HG03095 (cell line): Measurements from ENCODE around the gene CXXC1.
"Not testable (repeated sequence)": the region's sequence is repeated elsewhere in the genome, so short reads cannot be mapped to it uniquely, and the experiment has no call there.

Experiments
- ATAC-seq: cut with Tn5 transposase; IDR thresholded peaks from one replicate; pipeline ENCODE4 v1.9.1; 2021; ENCODE audit warnings: moderate library complexity; ENCODE audit not compliant: unreplicated experiment

The CXXC1 gene

GRCh38 chr18:50298443-50299284 is 11.2 kb upstream of the CXXC1 start:
- ATAC-seq = no peak

GRCh38 chr18:50297621-50298442 is 10.3 kb upstream of the CXXC1 start:
- peak; percentile 98 for ATAC-seq

DNA sequence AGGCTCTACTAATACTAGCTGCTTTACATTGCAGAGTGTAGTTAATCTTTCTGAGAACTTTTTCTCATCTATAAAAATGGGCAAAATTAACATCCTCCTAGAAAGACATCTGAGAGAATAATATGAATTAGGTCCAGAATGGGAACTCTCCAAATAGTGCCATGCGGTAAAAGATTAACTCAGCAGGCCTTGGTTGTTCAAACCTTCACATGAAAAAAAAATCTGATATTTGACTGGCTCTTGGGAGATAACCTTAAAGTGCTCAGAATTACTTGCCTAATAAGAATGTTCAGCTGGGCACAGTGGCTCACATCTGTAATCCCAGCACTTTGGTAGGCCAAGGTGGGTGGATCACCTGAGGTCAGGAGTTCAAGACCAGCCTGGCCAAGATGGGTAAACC is 5.5 kb upstream of the CXXC1 start:
- no peak for ATAC-seq

DNA sequence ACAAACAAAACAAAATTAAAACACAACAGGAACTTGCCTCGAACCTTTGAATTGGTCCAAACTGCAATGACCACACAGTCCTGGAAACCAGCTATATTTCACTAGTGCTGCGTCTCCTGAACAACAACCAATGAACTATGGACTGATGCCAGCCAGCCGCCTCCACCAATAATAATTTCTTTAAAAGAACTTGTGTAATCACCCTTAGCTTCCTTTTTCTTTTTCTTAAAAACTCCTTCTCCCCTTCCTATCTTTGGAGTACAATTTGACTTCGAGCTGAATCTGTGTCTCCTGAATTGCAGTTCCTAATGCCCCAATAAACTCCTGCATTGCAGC is 1.6 kb upstream of the CXXC1 start:
- no peak for ATAC-seq

- not testable (repeated sequence) for ATAC-seq
Observed at GRCh38 chr18:50288348-50289107, 1.0 kb upstream of the CXXC1 start.

DNA sequence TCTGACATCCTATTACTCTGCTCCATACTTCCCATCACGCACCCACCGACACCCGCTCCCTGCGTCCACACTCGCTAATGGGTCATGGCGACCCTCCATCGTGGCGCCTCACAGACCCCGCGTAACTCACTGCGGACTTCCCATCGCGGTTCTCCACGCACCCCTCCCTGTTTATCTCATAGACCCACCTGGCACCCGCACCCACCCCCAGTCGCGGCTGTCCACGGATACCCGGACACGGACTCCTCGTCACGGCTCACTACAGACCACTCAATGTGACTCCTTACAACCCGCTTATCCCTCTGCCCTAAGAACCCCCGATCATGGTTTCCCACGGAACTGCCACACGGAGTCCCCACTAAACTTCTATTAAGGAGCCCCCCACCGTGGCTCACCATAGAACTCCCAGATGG is 458 bp downstream of the CXXC1 start:
- no peak for ATAC-seq

GRCh38 chr18:50286391-50287027 is 983 bp downstream of the CXXC1 start:
- no peak for ATAC-seq

GRCh38 chr18:50285631-50286321 is 1.7 kb downstream of the CXXC1 start:
- no peak for ATAC-seq

GRCh38 chr18:50285071-50285470 is 2.4 kb downstream of the CXXC1 start:
- ATAC-seq = no peak

- no peak for ATAC-seq
Observed at GRCh38 chr18:50284255-50284885, 3.1 kb downstream of the CXXC1 start.

GRCh38 chr18:50283469-50284209 is 3.9 kb downstream of the CXXC1 start:
- ATAC-seq = no peak

- no peak for ATAC-seq
Observed at GRCh38 chr18:50282521-50283335, 4.8 kb downstream of the CXXC1 start.

DNA sequence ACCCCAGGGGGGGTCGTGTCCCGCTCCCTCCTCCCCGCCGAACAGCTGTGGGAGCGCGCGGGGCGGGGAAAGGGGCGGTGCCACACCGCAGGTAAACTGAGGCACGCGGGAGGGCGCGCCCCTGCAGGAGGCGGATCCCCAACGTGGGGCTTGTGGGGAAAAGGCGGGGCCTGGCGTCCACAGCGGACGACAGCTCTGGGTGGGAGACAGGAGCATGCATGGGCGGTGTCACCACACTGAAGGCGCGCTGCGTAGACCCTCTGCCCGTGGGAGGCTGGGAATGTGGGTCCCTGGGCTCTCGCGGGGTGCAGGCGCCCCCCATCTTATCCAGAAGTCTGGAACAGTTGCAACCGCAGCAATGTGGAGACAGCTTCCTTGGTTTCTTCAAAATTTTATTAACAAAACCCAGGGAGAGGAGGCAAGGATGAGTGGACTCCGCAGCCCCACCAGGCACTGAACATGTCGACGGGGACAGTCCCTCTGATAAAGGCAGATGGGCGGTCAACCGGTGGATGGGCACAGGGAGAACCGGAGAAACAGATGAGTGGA is 5.4 kb downstream of the CXXC1 start:
- ATAC-seq = no peak

- peak; percentile 87 for ATAC-seq
Observed at GRCh38 chr18:50281295-50281971, 6.1 kb downstream of the CXXC1 start, which contains the start of gene MBD1. MBD1 (minus strand) TSS chr18:50281523; CDS start chr18:50279992, 1,531 bp downstream.

DNA sequence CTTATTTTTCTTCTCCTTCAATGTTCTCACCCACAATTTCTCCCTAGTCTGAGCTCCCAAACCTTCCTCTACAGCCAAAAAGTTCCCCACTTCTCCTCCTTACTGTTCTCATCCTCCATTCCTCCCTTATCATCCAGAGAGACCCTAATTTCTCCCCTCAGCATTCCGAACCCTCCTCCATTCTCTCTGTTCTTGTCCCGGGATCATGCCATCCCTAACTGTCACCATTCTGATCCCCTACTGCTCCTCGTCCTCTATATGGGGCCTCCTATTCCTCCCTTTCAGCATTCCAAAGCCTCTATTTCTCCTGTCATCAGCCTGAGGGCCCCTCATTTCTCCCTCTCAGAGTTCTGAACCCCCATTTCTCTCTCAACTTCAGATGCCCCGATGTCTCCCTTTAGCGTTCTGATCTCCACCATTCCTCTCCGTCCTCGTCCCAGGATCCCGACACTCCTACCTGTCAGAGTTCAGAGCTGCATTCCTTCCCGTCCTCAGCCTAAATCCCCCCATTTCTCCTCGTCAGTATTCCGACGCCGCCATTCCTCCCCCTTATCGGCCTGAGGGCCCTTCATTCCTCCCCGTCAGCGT is 6.7 kb downstream of the CXXC1 start:
- no peak for ATAC-seq

- no peak for ATAC-seq
Observed at GRCh38 chr18:50279752-50280151, 7.7 kb downstream of the CXXC1 start.

DNA sequence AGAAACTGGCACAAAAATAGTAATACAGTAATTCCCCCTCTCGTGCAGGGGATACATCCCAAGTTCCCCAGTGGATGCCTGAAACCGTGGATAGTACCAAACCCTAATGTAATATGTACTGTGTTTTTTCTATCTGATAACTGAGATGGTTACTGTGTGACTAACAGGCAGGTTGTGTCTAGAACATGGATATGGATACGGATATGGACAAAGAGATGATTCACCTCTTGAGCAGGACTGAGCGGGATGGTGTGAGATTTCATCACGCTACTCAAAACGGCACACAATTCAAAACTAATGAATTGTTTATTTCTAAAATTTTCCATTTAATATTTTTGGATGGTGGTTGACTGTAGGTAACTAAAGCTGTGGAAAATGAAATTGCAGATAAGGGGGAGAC is 9.6 kb downstream of the CXXC1 start:
- ATAC-seq = no peak
